H1 (cell line): ENCODE measurements around the gene FCN2. TPM values are rescaled to one million over a fixed set of nuclear protein-coding genes. Genes with fewer than 3 reads are reported as not detected.

ENCODE experiments used
- CBX8 ChIP-seq: fragments of 300-800, 300-1000 bp; sonication (generic); IDR thresholded peaks from 2 replicates; pipeline ENCODE4 v1.7.1; 2016; ENCODE audit warnings: low read depth, low read length, borderline replicate concordance
- EZH2 ChIP-seq: fragments of 200-600 bp; sonication (generic); IDR thresholded peaks from 2 replicates; pipeline ENCODE4 v1.7.1; 2012; ENCODE audit warnings: low read depth, mild to moderate bottlenecking, moderate library complexity, low read length, inconsistent platforms; ENCODE audit not compliant: severe bottlenecking
- SIN3A ChIP-seq, 2 experiments: IDR thresholded peaks in 1 of 2; conservative IDR thresholded peaks in 1 of 2; 2 replicates each; pipeline ENCODE4 v1.6.1; 2011 to 2012; ENCODE audit warnings: low read length in 2 of 2, improper control_type of control experiment in 1 of 2, low read depth in 1 of 2, mild to moderate bottlenecking in 1 of 2
- SRF ChIP-seq: IDR thresholded peaks from 2 replicates; pipeline ENCODE4 v1.6.1; 2011; ENCODE audit warnings: mild to moderate bottlenecking, low read depth, low read length, moderate library complexity
- SUZ12 ChIP-seq: fragments of 200-600 bp; sonication (generic); IDR thresholded peaks from 2 replicates; pipeline ENCODE4 v1.6.1; 2012; ENCODE audit warnings: mild to moderate bottlenecking, inconsistent platforms, low read length, moderate library complexity, mixed read lengths
- polyA plus RNA-seq, 7 experiments: library from polyadenylated mRNA; depleted of rRNA in 3 of 7; stranded (reverse) in 5 of 7; unstranded in 2 of 7; fragments of >200 nt in 5 of 7; fragments of 200-250 nt in 2 of 7; gene quantifications; 1 replicate in 5 of 7; 2 replicates in 1 of 7; 4 replicates in 1 of 7; pipeline versions ENCODE4 v1.2.1 to v1.2.3, GENCODE V29; 2011 to 2013; ENCODE audit warnings: missing spikeins in 2 of 7, mixed read lengths in 2 of 7
- total RNA-seq: library from RNA; stranded (reverse); fragmentation: NEBNext Ultra II Directional; extraction: Animal tissue kit (Norgen Biotek cat#: 25700); gene quantifications from 2 replicates; pipeline ENCODE4 v1.2.1, GENCODE V29; 2021

The FCN2 gene
- total and polyA plus RNA-seq, 2 of the 8 experiments (the other 6 are each of a cell fraction or from before 2014, with no cell fraction given): not detected

GRCh38 chr9:134883040-134883782 lies 2.6 kb downstream of the FCN2 start (continued):
- TF ChIP-seq SUZ12 (no peak), CBX8 (no peak), EZH2 (no peak), SIN3A (conservative IDR thresholded peaks at IDR 0.05 in 1 of 2, IDR thresholded peaks at IDR 0.05 in 1 of 2; ENCODE audit: low read depth in 1 of 2, low read length in 2 of 2) (no peak), SRF (no peak)
